Activated CD4-positive, alpha-beta T cell treated with anti-CD3 and anti-CD28 coated beads, Interleukin-2, amount 50 U/mL, for 4 hours (primary cell): ENCODE results near the gene ROCK1.

Experiments used
- DNase-seq, 2 experiments: peaks; one replicate each; pipeline ENCODE4 v3.0.0-alpha.2; 2020

Gene ROCK1

GRCh38 chr18:21101172-21101571 lies 10.4 kb downstream of the ROCK1 start:
- no peak for DNase-seq

- DNase-seq = no peak
Measured at GRCh38 chr18:21100678-21101077, 10.9 kb downstream of the ROCK1 start.

DNA sequence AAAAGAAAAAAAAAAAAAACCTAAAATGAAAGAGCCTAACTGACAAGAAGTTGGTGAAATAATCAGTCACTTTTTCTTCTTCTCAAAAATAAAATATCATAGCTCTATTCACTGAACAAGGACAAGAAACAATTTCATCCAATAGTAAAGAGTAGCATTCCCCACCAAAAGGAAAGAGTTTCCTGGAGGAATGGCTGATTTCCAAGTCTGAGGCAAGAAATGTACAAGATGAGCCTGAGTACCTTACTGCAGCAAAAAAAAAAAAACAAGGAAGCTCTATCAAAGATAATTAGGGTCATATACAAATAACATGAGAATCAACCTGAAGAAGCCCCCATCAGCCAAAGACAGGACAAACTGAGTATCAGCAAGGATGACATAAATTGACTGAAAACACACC lies 11.5 kb downstream of the ROCK1 start:
- no peak for DNase-seq

GRCh38 chr18:21099442-21099841 lies 12.2 kb downstream of the ROCK1 start:
- no peak for DNase-seq

GRCh38 chr18:21096760-21097159 lies 14.9 kb downstream of the ROCK1 start:
- DNase-seq = no peak

- DNase-seq = no peak
Measured at GRCh38 chr18:21093133-21093532, 18.5 kb downstream of the ROCK1 start.

GRCh38 chr18:21090680-21091079 lies 20.9 kb downstream of the ROCK1 start:
- no peak for DNase-seq

GRCh38 chr18:21085579-21086166 lies 25.9 kb downstream of the ROCK1 start:
- no peak for DNase-seq

- no peak for DNase-seq
Measured at GRCh38 chr18:21084511-21085078, 27.0 kb downstream of the ROCK1 start.

DNA sequence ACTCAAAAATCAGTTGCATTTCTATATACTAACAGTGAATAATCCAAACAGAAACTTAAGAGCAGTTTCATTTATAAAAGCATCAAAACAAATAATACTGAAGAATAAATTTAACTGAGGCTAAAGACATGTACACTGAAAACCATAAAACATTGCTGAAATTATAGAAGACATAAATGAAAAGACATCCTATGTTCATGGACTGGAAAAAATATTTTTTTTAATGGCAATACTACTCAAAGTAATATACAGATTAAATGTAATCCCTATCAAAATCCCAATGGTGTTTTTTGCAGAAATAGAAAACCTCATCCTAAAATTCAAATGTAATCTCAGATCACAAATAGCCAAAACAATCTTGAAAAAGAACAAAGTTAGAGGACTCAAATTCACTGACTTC lies 28.6 kb downstream of the ROCK1 start:
- no peak for DNase-seq

- DNase-seq = no peak
Measured at GRCh38 chr18:21081426-21081825, 30.2 kb downstream of the ROCK1 start.

DNA sequence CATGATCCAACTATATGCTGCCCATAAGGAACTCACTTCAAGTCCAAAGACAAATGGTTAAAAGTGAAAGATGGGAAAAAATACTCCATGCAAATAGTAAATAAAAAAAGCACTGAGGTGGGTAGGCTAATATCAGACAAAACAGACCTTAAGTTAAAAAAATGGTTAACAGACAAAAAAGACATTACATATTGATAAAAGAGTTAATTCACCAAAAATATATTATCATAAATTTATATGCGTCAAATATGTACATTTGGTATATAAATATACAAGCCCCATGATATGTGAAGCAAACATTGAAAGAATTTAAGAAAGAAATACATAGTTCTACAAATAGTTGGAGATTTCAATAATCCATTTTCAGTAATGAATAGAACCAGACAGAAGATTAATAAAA lies 31.0 kb downstream of the ROCK1 start:
- no peak for DNase-seq

GRCh38 chr18:21074336-21075323 lies 37.0 kb downstream of the ROCK1 start:
- no peak for DNase-seq

DNA sequence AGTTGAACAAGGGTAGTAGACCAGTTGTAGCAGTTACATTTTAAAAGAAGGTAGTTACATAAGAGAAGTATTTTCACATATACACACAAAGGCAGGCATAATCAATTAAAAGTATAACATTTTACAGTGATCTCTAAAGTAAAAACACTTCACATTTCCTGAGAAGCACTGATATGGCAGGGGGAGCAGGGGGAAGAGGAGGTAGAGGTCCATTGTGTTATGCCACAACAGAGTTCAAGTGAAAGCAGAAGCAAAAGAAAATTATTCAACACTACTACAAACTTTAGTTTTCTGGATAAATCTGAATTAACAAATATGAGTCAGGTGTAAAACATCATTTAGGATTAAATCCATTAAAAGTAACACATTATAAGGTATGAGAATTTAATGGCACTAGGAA lies 38.4 kb downstream of the ROCK1 start:
- DNase-seq = no peak

DNA sequence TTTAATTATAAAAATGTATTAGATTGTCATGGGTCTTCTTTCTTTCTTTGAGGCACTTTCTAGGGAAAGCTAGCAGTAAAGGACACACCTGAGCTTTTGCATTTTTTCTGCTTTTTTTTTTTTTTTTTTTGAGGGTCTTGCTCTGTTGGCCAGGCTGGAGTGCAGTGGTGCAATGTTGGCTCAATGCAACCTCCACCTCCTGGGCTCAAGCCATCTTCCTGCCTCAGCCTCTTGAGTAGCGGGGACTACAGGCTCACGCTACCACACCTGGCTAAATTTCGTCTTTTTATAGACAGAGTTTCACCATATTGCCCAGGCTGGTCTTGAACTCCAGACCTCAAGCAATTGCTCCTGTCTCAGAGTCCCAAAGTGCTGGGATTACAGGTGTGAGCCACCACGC lies 40.5 kb downstream of the ROCK1 start:
- no peak for DNase-seq

DNA sequence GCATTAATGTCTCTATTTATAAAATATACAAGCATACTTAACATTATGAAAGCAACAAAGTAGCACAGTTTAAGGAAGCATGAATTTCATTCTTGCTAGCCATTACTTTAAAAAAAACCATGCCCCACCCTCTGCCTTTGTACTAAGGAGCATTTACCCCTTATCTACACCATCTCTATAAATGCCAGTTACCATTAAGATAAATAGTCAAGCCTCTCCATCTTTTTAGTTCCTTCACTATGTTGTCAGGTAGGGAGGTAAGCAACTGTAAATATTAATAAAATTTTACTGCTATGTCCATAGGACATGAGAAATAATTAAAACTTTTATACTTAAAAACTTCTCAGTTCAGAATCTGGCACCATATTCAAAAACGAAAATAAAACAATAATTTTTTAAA lies 42.1 kb downstream of the ROCK1 start:
- DNase-seq = no peak

DNA sequence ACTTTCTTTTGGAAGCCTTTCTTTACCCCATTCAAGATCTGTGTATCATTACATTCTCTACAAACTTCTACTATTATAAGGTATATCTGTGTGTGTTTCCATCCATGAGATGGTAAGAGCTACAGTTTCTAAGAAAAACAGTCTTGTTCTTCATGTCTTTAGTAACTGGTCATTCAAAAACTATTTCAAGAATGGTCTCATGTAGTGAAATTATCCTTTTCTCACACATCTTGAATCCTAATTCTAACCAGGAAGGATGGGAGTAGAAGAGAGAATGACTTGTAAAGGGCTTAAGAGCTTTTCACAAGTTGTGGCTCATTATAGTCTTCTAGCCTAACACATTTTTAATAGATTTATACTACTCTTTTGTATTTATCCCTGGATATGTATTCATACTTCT lies 47.3 kb downstream of the ROCK1 start:
- DNase-seq = no peak

GRCh38 chr18:21063011-21063410 lies 48.6 kb downstream of the ROCK1 start:
- DNase-seq = no peak

DNA sequence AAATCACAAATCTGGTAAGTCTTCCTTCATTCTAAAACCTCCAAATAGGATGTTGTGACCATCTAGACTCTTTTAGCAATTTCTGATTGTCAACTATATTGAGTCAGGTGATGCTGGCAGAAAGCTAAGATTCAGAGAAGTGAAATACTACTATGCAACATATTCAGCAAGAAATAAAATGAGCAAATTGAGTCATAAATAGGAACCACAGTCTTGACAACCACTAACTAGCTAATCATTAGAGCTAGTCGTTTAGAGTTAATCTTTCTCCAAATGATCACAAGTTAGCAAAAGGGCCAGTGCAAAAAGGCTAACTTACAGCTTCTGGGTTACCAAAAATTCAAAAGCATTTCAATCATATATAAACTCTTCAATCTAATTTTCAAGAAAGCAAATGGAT lies 54.5 kb downstream of the ROCK1 start:
- no peak for DNase-seq

GRCh38 chr18:21056545-21056944 lies 55.1 kb downstream of the ROCK1 start:
- no peak for DNase-seq

GRCh38 chr18:21054252-21054821 lies 57.3 kb downstream of the ROCK1 start:
- no peak for DNase-seq

GRCh38 chr18:21053127-21053526 lies 58.5 kb downstream of the ROCK1 start:
- DNase-seq = no peak

GRCh38 chr18:21052385-21052784 lies 59.2 kb downstream of the ROCK1 start:
- no peak for DNase-seq

- DNase-seq = no peak
Measured at GRCh38 chr18:21051620-21052019, 60.0 kb downstream of the ROCK1 start.
